Neuron (in vitro differentiated cells): ENCODE measurements around the gene USP9X.
"Not testable (repeated sequence)": the region's sequence is repeated elsewhere in the genome, so short reads cannot be mapped to it uniquely, and the experiment has no call there.

Source experiments
- H2AFZ ChIP-seq: one replicate; pipeline ENCODE4 v1.6.1; 2013; ENCODE audit warnings: low read depth, mild to moderate bottlenecking, inconsistent platforms, low read length, moderate library complexity
- H3K27me3 ChIP-seq: one replicate; pipeline ENCODE4 v1.6.1; 2013; ENCODE audit warnings: low read length; ENCODE audit not compliant: insufficient read depth
- H3K36me3 ChIP-seq: one replicate; pipeline ENCODE4 v1.6.1; 2013; ENCODE audit warnings: low read length; ENCODE audit not compliant: insufficient read depth
- H3K4me1 ChIP-seq: one replicate; pipeline ENCODE4 v1.6.1; 2013; ENCODE audit warnings: low read length; ENCODE audit not compliant: insufficient read depth
- H3K4me3 ChIP-seq: 2 replicates; pipeline ENCODE4 v1.5.1; 2013; ENCODE audit warnings: mild to moderate bottlenecking, low read length, moderate library complexity
- H3K9me3 ChIP-seq: one replicate; pipeline ENCODE4 v1.6.1; 2013; ENCODE audit warnings: low read length

USP9X gene

GRCh38 chrX:41148553-41148952 is 63.3 kb downstream of the USP9X start:
- H2AFZ ChIP-seq = no peak overlapping the region
- H3K4me1 ChIP-seq = no peaks in the 10 kb centered on the region
- H3K4me3 ChIP-seq = no peak overlapping the region
- H3K27me3 ChIP-seq = no peaks in the 10 kb centered on the region
- H3K36me3 ChIP-seq = peaks cover 35% of the 10 kb centered on the region
- H3K9me3 ChIP-seq = no peaks in the 10 kb centered on the region

GRCh38 chrX:41150043-41150442 is 64.8 kb downstream of the USP9X start:
- H3K9me3 ChIP-seq = no peaks in the 10 kb centered on the region
- H3K4me3 ChIP-seq = no peak overlapping the region
- H3K4me1 ChIP-seq = no peaks in the 10 kb centered on the region
- no peak overlapping the region for H2AFZ ChIP-seq
- H3K36me3 ChIP-seq = peaks cover 31% of the 10 kb centered on the region
- H3K27me3 ChIP-seq = no peaks in the 10 kb centered on the region

GRCh38 chrX:41151726-41152125 is 66.5 kb downstream of the USP9X start:
- not testable (repeated sequence) for H3K27me3 ChIP-seq, H2AFZ ChIP-seq, H3K4me3 ChIP-seq, H3K9me3 ChIP-seq, H3K4me1 ChIP-seq
- peaks cover 30% of the 10 kb centered on the region for H3K36me3 ChIP-seq

- H3K27me3 ChIP-seq = no peaks in the 10 kb centered on the region
- H3K36me3 ChIP-seq = peaks cover 32% of the 10 kb centered on the region
- no peaks in the 10 kb centered on the region for H3K4me1 ChIP-seq
- H2AFZ ChIP-seq = no peak overlapping the region
- no peaks in the 10 kb centered on the region for H3K9me3 ChIP-seq
- no peak overlapping the region for H3K4me3 ChIP-seq
These were observed 67.0 kb downstream of the USP9X start for GRCh38 chrX:41152221-41152620.

GRCh38 chrX:41153448-41153847 is 68.2 kb downstream of the USP9X start:
- Histone ChIP-seq H3K4me3 (no peak overlapping the region), H3K9me3 (no peaks in the 10 kb centered on the region), H3K4me1 (no peaks in the 10 kb centered on the region), H3K36me3 (peaks cover 23% of the 10 kb centered on the region), H2AFZ (no peak overlapping the region), H3K27me3 (no peaks in the 10 kb centered on the region)

- no peak overlapping the region for H2AFZ ChIP-seq
- H3K27me3 ChIP-seq = no peaks in the 10 kb centered on the region
- no peaks in the 10 kb centered on the region for H3K4me1 ChIP-seq
- no peak overlapping the region for H3K4me3 ChIP-seq
- H3K36me3 ChIP-seq = peaks cover 26% of the 10 kb centered on the region
- H3K9me3 ChIP-seq = no peaks in the 10 kb centered on the region
These were observed 68.7 kb downstream of the USP9X start for GRCh38 chrX:41153957-41154356.

GRCh38 chrX:41164449-41164848 is 79.2 kb downstream of the USP9X start:
- Histone ChIP-seq H3K4me3 (no peak overlapping the region), H3K27me3 (no peaks in the 10 kb centered on the region), H2AFZ (no peak overlapping the region), H3K4me1 (no peaks in the 10 kb centered on the region), H3K36me3 (peaks cover 30% of the 10 kb centered on the region), H3K9me3 (no peaks in the 10 kb centered on the region)

GRCh38 chrX:41167888-41168287 is 82.6 kb downstream of the USP9X start:
- Histone ChIP-seq H3K4me3 (no peak overlapping the region), H2AFZ (no peak overlapping the region), H3K27me3 (no peaks in the 10 kb centered on the region), H3K36me3 (peaks cover 47% of the 10 kb centered on the region), H3K9me3 (no peaks in the 10 kb centered on the region), H3K4me1 (no peaks in the 10 kb centered on the region)

GRCh38 chrX:41176263-41176662 is 91.0 kb downstream of the USP9X start:
- H3K9me3 ChIP-seq = no peaks in the 10 kb centered on the region
- H3K27me3 ChIP-seq = no peaks in the 10 kb centered on the region
- H2AFZ ChIP-seq = no peak overlapping the region
- no peak overlapping the region for H3K4me3 ChIP-seq
- no peaks in the 10 kb centered on the region for H3K4me1 ChIP-seq
- peaks cover 23% of the 10 kb centered on the region for H3K36me3 ChIP-seq

GRCh38 chrX:41177297-41177696 is 92.1 kb downstream of the USP9X start:
- Histone ChIP-seq H3K9me3 (no peaks in the 10 kb centered on the region), H3K4me1 (no peaks in the 10 kb centered on the region), H3K4me3 (no peak overlapping the region), H2AFZ (no peak overlapping the region), H3K27me3 (no peaks in the 10 kb centered on the region), H3K36me3 (peaks cover 16% of the 10 kb centered on the region)

- Histone ChIP-seq H3K4me3 (no peak overlapping the region), H3K9me3 (no peaks in the 10 kb centered on the region), H3K27me3 (no peaks in the 10 kb centered on the region), H3K36me3 (peaks cover 8% of the 10 kb centered on the region), H3K4me1 (no peaks in the 10 kb centered on the region), H2AFZ (no peak overlapping the region)
These were observed 93.0 kb downstream of the USP9X start for GRCh38 chrX:41178201-41178600.

- Histone ChIP-seq H3K36me3 (peaks cover 17% of the 10 kb centered on the region), H3K9me3 (no peaks in the 10 kb centered on the region), H3K27me3 (no peaks in the 10 kb centered on the region), H3K4me3 (no peak overlapping the region), H2AFZ (no peak overlapping the region), H3K4me1 (no peaks in the 10 kb centered on the region)
These were observed 95.1 kb downstream of the USP9X start for GRCh38 chrX:41180194-41180908.

- no peaks in the 10 kb centered on the region for H3K4me1 ChIP-seq
- no peaks in the 10 kb centered on the region for H3K9me3 ChIP-seq
- peaks cover 37% of the 10 kb centered on the region for H3K36me3 ChIP-seq
- H3K4me3 ChIP-seq = no peak overlapping the region
- no peak overlapping the region for H2AFZ ChIP-seq
- no peaks in the 10 kb centered on the region for H3K27me3 ChIP-seq
These were observed 99.1 kb downstream of the USP9X start for GRCh38 chrX:41184312-41184711.

GRCh38 chrX:41186946-41187345 is 101.7 kb downstream of the USP9X start:
- not testable (repeated sequence) for H3K4me3 ChIP-seq

More at GRCh38 chrX:41186946-41187345, 101.7 kb downstream of the USP9X start:
- H2AFZ ChIP-seq, H3K9me3 ChIP-seq, H3K4me1 ChIP-seq, H3K27me3 ChIP-seq: not testable (repeated sequence)
- peaks cover 46% of the 10 kb centered on the region for H3K36me3 ChIP-seq
